ENCODE data around the gene LYRM7. TPM values are rescaled to one million over a fixed set of nuclear protein-coding genes. Genes with fewer than 3 reads are reported as not detected.

LYRM7 gene
- total RNA-seq = 9.8 TPM

GRCh38 chr5:131170540-131171275 lies at the start of gene LYRM7:
TSS of gene LYRM7 (plus strand) at chr5:131170944. CDS start at chr5:131171021, 77 bp downstream.

GRCh38 chr5:131165119-131165727 lies 5.5 kb upstream of the LYRM7 start, which contains the start of gene HINT1:
TSS of gene HINT1 (minus strand) at chr5:131165256. CDS start at chr5:131165205, 51 bp downstream.

Other genes with a start within 250 kb of the LYRM7 start
- 323 TPM for gene HINT1, start 5.7 kb upstream of the LYRM7 start, total RNA-seq
- 48.3 TPM for gene CDC42SE2, start 93.1 kb downstream of the LYRM7 start, total RNA-seq